ENCODE measurements around the gene AFAP1.

The AFAP1 gene

GRCh38 chr4:7933651-7934510 lies 5.8 kb downstream of the AFAP1 start:
- DNase-seq (ENCODE audit: low read depth, low spot score), result no peak
- Histone ChIP-seq H3K27me3 (ENCODE audit: insufficient read depth, insufficient read length) (peaks cover 5% of the 10 kb centered on the region), H3K9ac (ENCODE audit: insufficient read length, low read depth) (no peak overlapping the region), H3K4me3 (ENCODE audit: insufficient read length, low read depth) (no peak overlapping the region), H3K9me3 (ENCODE audit: insufficient read depth, low read length) (no peaks in the 10 kb centered on the region), H3K4me1 (ENCODE audit: insufficient read depth, insufficient read length) (peaks cover 14% of the 10 kb centered on the region), H3K36me3 (ENCODE audit: insufficient read depth, insufficient read length, low read length) (peaks cover 22% of the 10 kb centered on the region)
- TF ChIP-seq YY1 (IDR thresholded peaks at IDR 0.05; ENCODE audit: insufficient read depth, insufficient read length) (no peak), ZNF274 (IDR thresholded peaks at IDR 0.05; ENCODE audit: low read depth, low read length) (no peak), SUZ12 (IDR thresholded peaks at IDR 0.05; ENCODE audit: extremely low read depth, insufficient read depth, insufficient read length) (no peak)

DNA sequence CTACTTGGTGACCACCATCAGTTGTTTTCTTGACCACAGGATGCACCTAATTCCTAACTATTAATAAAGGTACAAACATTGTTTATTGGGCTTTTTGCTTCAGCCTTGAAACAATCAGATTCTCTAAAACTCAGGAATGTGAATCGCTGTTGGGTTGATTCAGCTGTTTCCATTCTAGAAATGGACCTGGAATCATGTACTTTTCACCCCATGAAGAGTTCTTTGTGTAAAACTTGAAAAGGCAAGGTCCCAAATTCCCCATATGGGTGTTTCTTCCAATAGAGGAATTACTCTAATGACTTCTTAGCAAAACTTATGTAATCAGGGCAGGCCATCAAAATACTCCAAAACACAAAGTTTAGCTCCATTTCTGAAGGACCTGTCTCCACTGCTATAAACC lies 7.4 kb downstream of the AFAP1 start:
- Histone ChIP-seq H3K27me3 (ENCODE audit: insufficient read depth, insufficient read length) (no peaks in the 10 kb centered on the region), H3K9ac (ENCODE audit: insufficient read length, low read depth) (no peak overlapping the region), H3K36me3 (ENCODE audit: insufficient read depth, insufficient read length, low read length) (peaks cover 25% of the 10 kb centered on the region), H3K9me3 (ENCODE audit: insufficient read depth, low read length) (no peaks in the 10 kb centered on the region), H3K4me1 (ENCODE audit: insufficient read depth, insufficient read length) (peaks cover 17% of the 10 kb centered on the region), H3K4me3 (ENCODE audit: insufficient read length, low read depth) (no peak overlapping the region)
- DNase-seq (ENCODE audit: low read depth, low spot score), result no peak
- TF ChIP-seq ZNF274 (IDR thresholded peaks at IDR 0.05; ENCODE audit: low read depth, low read length) (no peak), SUZ12 (IDR thresholded peaks at IDR 0.05; ENCODE audit: extremely low read depth, insufficient read depth, insufficient read length) (no peak), YY1 (IDR thresholded peaks at IDR 0.05; ENCODE audit: insufficient read depth, insufficient read length) (no peak)

DNA sequence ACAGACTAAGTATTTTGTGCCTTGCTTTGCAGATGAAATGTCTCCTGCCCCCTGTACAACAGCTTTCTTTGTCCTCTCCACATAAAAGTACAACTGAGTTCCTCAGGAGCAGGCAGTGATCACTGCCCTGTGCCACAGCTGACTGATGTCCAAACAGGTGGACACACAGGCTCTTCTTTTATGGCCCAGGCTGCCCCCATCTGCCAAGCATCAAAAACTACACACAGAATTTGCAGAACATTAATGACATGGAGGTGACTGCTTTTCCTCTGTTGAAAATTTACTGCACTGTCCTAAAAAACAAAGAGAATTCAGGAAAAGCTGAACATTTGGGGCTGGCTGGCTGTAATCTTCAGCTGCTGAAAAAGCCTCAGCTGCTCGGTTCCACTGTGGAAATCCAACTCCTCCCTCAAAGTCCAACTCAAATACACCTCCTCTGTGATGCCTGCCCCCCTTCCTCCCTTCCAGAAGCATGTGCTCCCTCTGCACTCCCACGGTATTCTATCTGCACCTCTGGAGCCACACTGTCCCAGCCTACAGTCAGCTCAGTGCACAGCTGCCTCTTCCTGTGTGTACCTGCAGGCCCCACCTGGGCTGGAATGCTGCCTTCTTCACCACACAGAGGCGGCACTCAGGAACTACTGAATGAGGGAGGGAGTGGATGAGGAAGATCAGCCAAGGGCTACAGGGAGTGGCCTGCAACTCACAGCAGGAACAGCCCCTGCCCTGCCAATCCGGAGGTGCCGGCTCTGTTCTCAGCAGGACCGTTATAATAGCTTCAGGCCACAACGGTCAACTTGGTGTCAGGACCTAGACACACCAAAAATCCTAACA lies 10.3 kb downstream of the AFAP1 start:
- no peak for DNase-seq (ENCODE audit: low read depth, low spot score)

DNA sequence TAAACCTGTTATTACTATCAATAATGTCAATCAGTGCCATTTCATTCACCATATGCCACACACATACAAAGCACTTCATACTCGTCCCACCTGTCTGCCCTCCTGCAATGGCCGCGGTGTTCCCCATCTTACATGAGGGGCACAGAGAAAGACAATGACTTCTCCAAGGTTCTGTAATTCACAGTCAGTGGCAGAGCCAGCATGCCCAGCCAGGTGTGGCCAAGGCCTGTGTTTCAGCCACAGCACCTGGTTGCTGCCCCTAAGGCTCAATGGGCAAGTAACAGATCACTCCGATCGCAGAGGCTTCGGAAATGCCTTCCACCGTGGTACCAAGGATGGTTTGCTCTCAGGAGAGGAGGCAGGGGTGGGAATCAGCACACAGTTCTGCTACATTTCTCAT lies 10.9 kb downstream of the AFAP1 start:
- Histone ChIP-seq H3K9ac (ENCODE audit: insufficient read length, low read depth) (peak overlapping the region; percentile 46), H3K27me3 (ENCODE audit: insufficient read depth, insufficient read length) (no peaks in the 10 kb centered on the region), H3K4me3 (ENCODE audit: insufficient read length, low read depth) (no peak overlapping the region), H3K4me1 (ENCODE audit: insufficient read depth, insufficient read length) (peaks cover 12% of the 10 kb centered on the region), H3K36me3 (ENCODE audit: insufficient read depth, insufficient read length, low read length) (peaks cover 22% of the 10 kb centered on the region), H3K9me3 (ENCODE audit: insufficient read depth, low read length) (0 out of 2 replicates have a peak, but pooled peaks cover 11% of the 10 kb centered on the region)
- TF ChIP-seq SUZ12 (IDR thresholded peaks at IDR 0.05; ENCODE audit: extremely low read depth, insufficient read depth, insufficient read length), result no peak
- TF ChIP-seq YY1 (IDR thresholded peaks at IDR 0.05; ENCODE audit: insufficient read depth, insufficient read length), result no peak
- no peak for TF ChIP-seq ZNF274 (IDR thresholded peaks at IDR 0.05; ENCODE audit: low read depth, low read length)
- DNase-seq (ENCODE audit: low read depth, low spot score), result no peak

More for the DNA sequence above, 10.3 kb downstream of the AFAP1 start:
- Histone ChIP-seq H3K4me3 (ENCODE audit: insufficient read length, low read depth) (no peak overlapping the region), H3K9me3 (ENCODE audit: insufficient read depth, low read length) (0 out of 2 replicates have a peak, but pooled peaks cover 11% of the 10 kb centered on the region), H3K27me3 (ENCODE audit: insufficient read depth, insufficient read length) (no peaks in the 10 kb centered on the region), H3K9ac (ENCODE audit: insufficient read length, low read depth) (peak overlapping the region; percentile 46), H3K36me3 (ENCODE audit: insufficient read depth, insufficient read length, low read length) (peaks cover 29% of the 10 kb centered on the region), H3K4me1 (ENCODE audit: insufficient read depth, insufficient read length) (peaks cover 16% of the 10 kb centered on the region)
- TF ChIP-seq ZNF274 (IDR thresholded peaks at IDR 0.05; ENCODE audit: low read depth, low read length) (no peak), YY1 (IDR thresholded peaks at IDR 0.05; ENCODE audit: insufficient read depth, insufficient read length) (no peak), SUZ12 (IDR thresholded peaks at IDR 0.05; ENCODE audit: extremely low read depth, insufficient read depth, insufficient read length) (no peak)

- no peak for TF ChIP-seq SUZ12 (IDR thresholded peaks at IDR 0.05; ENCODE audit: extremely low read depth, insufficient read depth, insufficient read length)
- no peak for TF ChIP-seq ZNF274 (IDR thresholded peaks at IDR 0.05; ENCODE audit: low read depth, low read length)
- no peak for TF ChIP-seq YY1 (IDR thresholded peaks at IDR 0.05; ENCODE audit: insufficient read depth, insufficient read length)
- Histone ChIP-seq H3K9ac (ENCODE audit: insufficient read length, low read depth) (no peak overlapping the region), H3K9me3 (ENCODE audit: insufficient read depth, low read length) (0 out of 2 replicates have a peak, but pooled peaks cover 11% of the 10 kb centered on the region), H3K27me3 (ENCODE audit: insufficient read depth, insufficient read length) (no peaks in the 10 kb centered on the region), H3K4me1 (ENCODE audit: insufficient read depth, insufficient read length) (peaks cover 12% of the 10 kb centered on the region), H3K4me3 (ENCODE audit: insufficient read length, low read depth) (no peak overlapping the region), H3K36me3 (ENCODE audit: insufficient read depth, insufficient read length, low read length) (peaks cover 12% of the 10 kb centered on the region)
- no peak for DNase-seq (ENCODE audit: low read depth, low spot score)
Observed at GRCh38 chr4:7926822-7927221, 12.8 kb downstream of the AFAP1 start.

DNA sequence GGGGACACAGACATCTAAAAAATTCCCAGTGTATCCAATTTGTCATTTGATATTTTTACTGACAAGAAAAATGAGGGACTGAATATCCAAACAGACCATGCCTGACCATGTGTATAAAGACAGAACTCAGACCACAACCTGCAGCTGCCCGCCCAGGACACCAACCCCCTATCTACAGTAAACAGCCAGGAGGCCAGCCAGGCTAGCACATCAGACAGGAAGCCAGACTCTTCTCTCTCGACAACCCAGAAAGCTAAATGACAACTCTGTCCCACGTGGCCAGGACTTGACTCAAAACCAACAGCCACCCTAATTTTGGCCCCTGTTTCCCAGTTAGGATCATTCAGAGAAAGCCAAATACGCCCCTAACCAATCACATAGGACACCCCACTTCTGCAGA lies 15.1 kb downstream of the AFAP1 start:
- TF ChIP-seq SUZ12 (IDR thresholded peaks at IDR 0.05; ENCODE audit: extremely low read depth, insufficient read depth, insufficient read length) (no peak), ZNF274 (IDR thresholded peaks at IDR 0.05; ENCODE audit: low read depth, low read length) (no peak), YY1 (IDR thresholded peaks at IDR 0.05; ENCODE audit: insufficient read depth, insufficient read length) (no peak)
- Histone ChIP-seq H3K9me3 (ENCODE audit: insufficient read depth, low read length) (0 out of 2 replicates have a peak, but pooled peaks cover 11% of the 10 kb centered on the region), H3K36me3 (ENCODE audit: insufficient read depth, insufficient read length, low read length) (peaks cover 12% of the 10 kb centered on the region), H3K27me3 (ENCODE audit: insufficient read depth, insufficient read length) (no peaks in the 10 kb centered on the region), H3K9ac (ENCODE audit: insufficient read length, low read depth) (no peak overlapping the region), H3K4me1 (ENCODE audit: insufficient read depth, insufficient read length) (peaks cover 12% of the 10 kb centered on the region), H3K4me3 (ENCODE audit: insufficient read length, low read depth) (no peak overlapping the region)
- DNase-seq (ENCODE audit: low read depth, low spot score), result no peak
